Measurements from ENCODE around the gene KASH5. TPM values are rescaled to one million over a fixed set of nuclear protein-coding genes. Genes with fewer than 3 reads are reported as not detected.
"Not testable (repeated sequence)": the region's sequence is repeated elsewhere in the genome, so short reads cannot be mapped to it uniquely, and the experiment has no call there.

The KASH5 gene
- total RNA-seq, 1 donor from 2014 or later = not detected

GRCh38 chr19:49361438-49362047 lies 26.5 kb upstream of the KASH5 start:
- DNase-seq (ENCODE audit: low read depth in 2 of 2) = peak; percentile 88 to 91

GRCh38 chr19:49362048-49362928 lies 25.8 kb upstream of the KASH5 start, which contains the start of gene TEAD2:
Gene TEAD2 (minus strand): TSS chr19:49362416. CDS start chr19:49360075, 2,341 bp downstream.
- peak; percentile 46 to 80 for DNase-seq (ENCODE audit: low read depth in 2 of 2)

- peak in 1 of 2 donors; percentile 58 for DNase-seq (ENCODE audit: low read depth in 2 of 2)
Measured at GRCh38 chr19:49362929-49363267, 25.2 kb upstream of the KASH5 start.

- peak; percentile 99 for DNase-seq (ENCODE audit: low read depth in 2 of 2)
Measured at GRCh38 chr19:49363268-49364082, 24.6 kb upstream of the KASH5 start, which contains the start of gene DKKL1. Gene DKKL1 (plus strand): TSS chr19:49363877. CDS start chr19:49363999, 122 bp downstream.

- no peak for DNase-seq (ENCODE audit: low read depth in 2 of 2)
Measured at GRCh38 chr19:49364083-49364737, 23.8 kb upstream of the KASH5 start.

- no peak for DNase-seq (ENCODE audit: low read depth in 2 of 2)
Measured at GRCh38 chr19:49366110-49366509, 21.9 kb upstream of the KASH5 start.

GRCh38 chr19:49368711-49369358 lies 19.2 kb upstream of the KASH5 start:
- no peak for DNase-seq (ENCODE audit: low read depth in 2 of 2)

GRCh38 chr19:49371184-49371583 lies 16.9 kb upstream of the KASH5 start:
- no peak for DNase-seq (ENCODE audit: low read depth in 2 of 2)

GRCh38 chr19:49373174-49373573 lies 14.9 kb upstream of the KASH5 start:
- not testable (repeated sequence) for DNase-seq (ENCODE audit: low read depth in 2 of 2)

GRCh38 chr19:49374665-49375434 lies 13.2 kb upstream of the KASH5 start:
- no peak for DNase-seq (ENCODE audit: low read depth in 2 of 2)

- no peak for DNase-seq (ENCODE audit: low read depth in 2 of 2)
Measured at GRCh38 chr19:49378512-49378911, 9.5 kb upstream of the KASH5 start.

- no peak for DNase-seq (ENCODE audit: low read depth in 2 of 2)
Measured at GRCh38 chr19:49380391-49380790, 7.7 kb upstream of the KASH5 start.

GRCh38 chr19:49382639-49383038 lies 5.4 kb upstream of the KASH5 start:
- no peak for DNase-seq (ENCODE audit: low read depth in 2 of 2)

GRCh38 chr19:49383599-49383998 lies 4.5 kb upstream of the KASH5 start:
- DNase-seq (ENCODE audit: low read depth in 2 of 2) = no peak

GRCh38 chr19:49389406-49389805 lies 1.4 kb downstream of the KASH5 start:
- no peak for DNase-seq (ENCODE audit: low read depth in 2 of 2)

GRCh38 chr19:49390131-49390928 lies 2.3 kb downstream of the KASH5 start:
- no peak for DNase-seq (ENCODE audit: low read depth in 2 of 2)

- DNase-seq (ENCODE audit: low read depth in 2 of 2) = no peak
Measured at GRCh38 chr19:49390929-49391359, 2.9 kb downstream of the KASH5 start.

GRCh38 chr19:49391581-49392399 lies 3.7 kb downstream of the KASH5 start:
- peak; percentile 40 to 71 for DNase-seq (ENCODE audit: low read depth in 2 of 2)

Measured in dermis microvascular lymphatic vessel endothelial cell (primary cell).